ENCODE results near the gene S100A8.

S100A8 gene

DNA sequence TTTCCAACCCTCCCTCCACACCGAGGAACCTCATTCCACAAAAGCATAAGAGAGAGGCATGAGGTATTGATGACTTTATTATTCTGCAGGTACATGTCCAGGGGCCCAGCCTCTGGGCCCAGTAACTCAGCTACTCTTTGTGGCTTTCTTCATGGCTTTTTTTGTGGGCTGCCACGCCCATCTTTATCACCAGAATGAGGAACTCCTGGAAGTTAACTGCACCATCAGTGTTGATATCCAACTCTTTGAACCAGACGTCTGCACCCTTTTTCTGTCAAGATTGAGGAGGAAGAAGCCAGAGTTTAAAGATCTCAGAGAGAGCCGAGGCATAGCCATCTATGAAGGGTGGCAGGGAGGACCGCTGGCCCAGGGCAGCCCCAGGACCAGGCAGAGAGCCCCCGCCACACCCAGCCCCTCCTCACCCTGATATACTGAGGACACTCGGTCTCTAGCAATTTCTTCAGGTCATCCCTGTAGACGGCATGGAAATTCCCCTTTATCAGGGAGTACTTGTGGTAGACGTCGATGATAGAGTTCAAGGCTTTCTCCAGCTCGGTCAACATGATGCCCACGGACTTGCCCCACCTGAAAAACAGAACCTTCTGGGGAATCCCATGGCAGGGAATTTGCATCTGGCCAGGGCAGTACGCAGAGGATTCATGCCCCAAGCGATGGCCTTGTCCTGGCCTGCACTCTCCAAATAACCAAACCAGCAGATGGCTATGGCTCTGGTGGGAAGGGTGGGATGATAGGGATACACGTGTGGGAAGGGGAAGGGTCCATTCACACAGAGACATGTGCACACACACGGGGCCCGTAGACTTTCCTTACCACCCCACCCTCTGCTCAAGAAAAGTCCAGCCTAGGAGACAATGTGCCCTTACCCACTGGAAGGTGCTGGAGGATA is 647 bp downstream of the S100A8 start:
- no peak overlapping the region for H3K27ac ChIP-seq
- no peak for DNase-seq (ENCODE audit: low read depth, low spot score)

DNA sequence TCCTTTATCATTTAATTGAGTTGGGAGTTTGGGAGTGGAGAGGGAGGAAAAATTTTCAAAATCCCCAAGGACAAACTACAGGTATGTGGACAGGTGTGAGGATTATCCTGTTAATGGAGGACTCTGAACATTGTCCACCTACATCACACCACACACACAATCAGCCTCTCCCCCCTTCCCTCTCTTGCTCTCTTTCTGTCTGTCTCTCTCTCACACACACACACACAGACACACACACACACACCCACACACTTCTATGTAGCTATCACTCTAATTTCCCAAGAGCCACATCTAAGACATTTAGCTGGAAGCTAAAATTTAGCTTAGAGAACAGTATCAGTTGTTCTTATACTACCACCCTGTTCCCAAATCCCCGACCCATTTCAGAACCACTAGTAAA is 1.5 kb downstream of the S100A8 start:
- TF ChIP-seq POLR2AphosphoS5 (IDR thresholded peaks at IDR 0.05; ENCODE audit: borderline replicate concordance, low read depth, low read length) (no peak), EZH2 (IDR thresholded peaks at IDR 0.05) (no peak), FOXP2 (optimal IDR thresholded peaks at IDR 0.05; ENCODE audit: control extremely low read depth, extremely low read length, insufficient read depth) (no peak)
- Histone ChIP-seq H3K27ac (no peak overlapping the region), H3K36me3 (ENCODE audit: insufficient read depth, low read length) (no peaks in the 10 kb centered on the region), H3K4me3 (no peak overlapping the region), H3K9me3 (ENCODE audit: low read depth, low read length) (no peaks in the 10 kb centered on the region), H3K9ac (ENCODE audit: insufficient read length) (no peak overlapping the region)
- no peak for DNase-seq (ENCODE audit: low read depth, low spot score)

More for the DNA sequence above, 647 bp downstream of the S100A8 start:
- TF ChIP-seq EZH2 (IDR thresholded peaks at IDR 0.05) (no peak), POLR2AphosphoS5 (IDR thresholded peaks at IDR 0.05; ENCODE audit: borderline replicate concordance, low read depth, low read length) (no peak), FOXP2 (optimal IDR thresholded peaks at IDR 0.05; ENCODE audit: control extremely low read depth, extremely low read length, insufficient read depth) (no peak)
- Histone ChIP-seq H3K9ac (ENCODE audit: insufficient read length) (no peak overlapping the region), H3K36me3 (ENCODE audit: insufficient read depth, low read length) (no peaks in the 10 kb centered on the region), H3K9me3 (ENCODE audit: low read depth, low read length) (no peaks in the 10 kb centered on the region), H3K4me3 (no peak overlapping the region)

DNA sequence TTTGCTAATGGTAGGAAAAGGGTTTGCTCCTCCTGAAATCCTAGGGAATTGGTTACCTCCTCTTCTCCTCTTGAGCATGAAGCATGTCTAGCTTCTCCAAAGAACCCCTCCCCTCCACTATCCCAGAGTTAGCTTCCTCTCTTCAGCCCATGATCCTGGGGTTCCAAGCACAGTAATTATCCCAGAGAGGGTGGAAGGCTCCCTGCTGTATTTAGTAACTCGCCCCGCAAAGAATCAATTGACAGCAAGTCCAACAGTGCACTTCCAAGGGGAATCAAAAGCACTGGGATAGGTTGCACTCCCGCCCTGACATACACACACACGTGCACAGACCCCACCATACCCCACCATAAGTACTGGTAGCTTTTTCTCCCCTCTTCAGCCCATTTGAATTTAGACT is 3.1 kb downstream of the S100A8 start:
- H3K36me3 ChIP-seq (ENCODE audit: insufficient read depth, low read length), result no peaks in the 10 kb centered on the region
- no peaks in the 10 kb centered on the region for H3K9me3 ChIP-seq (ENCODE audit: low read depth, low read length)
- no peak for TF ChIP-seq POLR2AphosphoS5 (IDR thresholded peaks at IDR 0.05; ENCODE audit: borderline replicate concordance, low read depth, low read length)
- no peak for TF ChIP-seq FOXP2 (optimal IDR thresholded peaks at IDR 0.05; ENCODE audit: control extremely low read depth, extremely low read length, insufficient read depth)
- no peak for TF ChIP-seq EZH2 (IDR thresholded peaks at IDR 0.05)
- H3K27ac ChIP-seq, result no peak overlapping the region
- no peak overlapping the region for H3K4me3 ChIP-seq
- DNase-seq (ENCODE audit: low read depth, low spot score), result no peak
- H3K9ac ChIP-seq (ENCODE audit: insufficient read length), result no peak overlapping the region

DNA sequence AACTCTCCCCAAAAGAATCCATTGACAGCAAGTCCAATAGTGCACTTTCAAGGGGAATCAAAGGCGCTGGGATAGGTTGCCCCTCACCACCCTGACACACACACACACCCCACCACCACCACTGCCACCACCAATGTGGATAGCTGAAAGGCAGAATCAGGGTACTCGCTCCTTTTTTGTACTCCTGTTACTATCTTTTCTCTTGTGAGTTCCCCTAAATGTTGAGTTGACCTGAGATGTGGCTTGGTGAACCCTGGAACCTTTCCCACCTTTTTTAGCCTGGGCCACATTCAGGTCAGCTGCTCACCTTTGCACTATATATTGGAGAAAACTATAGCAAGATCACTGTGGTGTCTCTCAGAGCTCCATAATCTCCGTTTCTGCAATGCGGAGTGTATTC is 3.9 kb downstream of the S100A8 start:
- TF ChIP-seq POLR2AphosphoS5 (IDR thresholded peaks at IDR 0.05; ENCODE audit: borderline replicate concordance, low read depth, low read length) (no peak), FOXP2 (optimal IDR thresholded peaks at IDR 0.05; ENCODE audit: control extremely low read depth, extremely low read length, insufficient read depth) (no peak), EZH2 (IDR thresholded peaks at IDR 0.05) (no peak)
- DNase-seq (ENCODE audit: low read depth, low spot score), result no peak
- Histone ChIP-seq H3K9me3 (ENCODE audit: low read depth, low read length) (no peaks in the 10 kb centered on the region), H3K27ac (no peak overlapping the region), H3K9ac (ENCODE audit: insufficient read length) (no peak overlapping the region), H3K4me3 (no peak overlapping the region), H3K36me3 (ENCODE audit: insufficient read depth, low read length) (no peaks in the 10 kb centered on the region)

DNA sequence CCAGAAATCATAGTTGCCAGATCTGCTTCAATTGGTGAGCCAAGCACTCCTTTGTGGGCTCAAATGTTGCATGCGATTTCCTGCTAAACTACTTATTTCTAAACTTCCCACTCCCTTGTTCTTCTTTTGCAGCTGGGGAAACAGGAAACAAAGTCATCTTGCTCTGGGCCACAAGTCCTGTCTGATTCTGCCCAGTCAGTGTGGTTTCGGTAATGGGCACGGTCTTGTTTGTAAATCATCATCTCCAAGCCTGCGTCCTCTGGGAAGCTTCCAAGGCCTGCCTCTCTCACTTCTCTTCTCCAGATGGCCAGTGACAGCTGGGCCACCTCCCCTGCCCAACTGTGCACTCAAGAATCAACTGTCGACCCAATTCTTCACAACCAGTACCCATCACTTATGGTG is 4.4 kb downstream of the S100A8 start:
- Histone ChIP-seq H3K4me3 (no peak overlapping the region), H3K27ac (no peak overlapping the region), H3K9me3 (ENCODE audit: low read depth, low read length) (no peaks in the 10 kb centered on the region), H3K36me3 (ENCODE audit: insufficient read depth, low read length) (no peaks in the 10 kb centered on the region), H3K9ac (ENCODE audit: insufficient read length) (no peak overlapping the region)
- DNase-seq (ENCODE audit: low read depth, low spot score), result no peak
- TF ChIP-seq EZH2 (IDR thresholded peaks at IDR 0.05) (no peak), FOXP2 (optimal IDR thresholded peaks at IDR 0.05; ENCODE audit: control extremely low read depth, extremely low read length, insufficient read depth) (no peak), POLR2AphosphoS5 (IDR thresholded peaks at IDR 0.05; ENCODE audit: borderline replicate concordance, low read depth, low read length) (no peak)

DNA sequence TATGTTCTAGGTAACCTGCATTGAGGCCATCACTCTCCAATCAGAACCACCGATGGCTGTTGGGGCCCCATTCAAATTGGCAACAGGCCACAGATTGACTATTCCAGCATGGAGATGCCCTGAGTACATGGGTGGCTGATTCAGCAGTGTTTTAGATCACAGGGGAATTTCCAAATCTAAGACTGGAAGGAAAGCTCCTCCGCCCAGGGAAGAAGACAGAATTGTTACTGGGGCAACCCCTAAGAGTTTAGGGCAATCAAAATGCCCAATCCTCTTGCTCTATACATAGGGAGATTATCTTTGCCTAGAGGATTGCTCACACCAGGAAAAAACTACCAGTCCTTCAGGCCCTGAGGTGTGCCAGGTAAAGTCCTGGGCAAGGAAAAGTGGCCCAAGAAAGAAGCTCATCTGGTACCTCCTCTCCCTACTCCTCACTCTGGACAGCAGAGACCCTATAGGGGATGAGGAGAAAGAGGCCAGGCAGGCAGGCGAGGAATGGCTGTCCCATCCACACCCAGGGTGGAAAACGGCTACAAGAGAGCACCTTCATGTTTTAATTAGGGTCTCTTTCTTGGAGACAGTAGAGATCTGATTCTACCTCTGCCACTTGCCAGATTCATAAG is 5.8 kb downstream of the S100A8 start:
- no peaks in the 10 kb centered on the region for H3K36me3 ChIP-seq (ENCODE audit: insufficient read depth, low read length)
- H3K9ac ChIP-seq (ENCODE audit: insufficient read length), result no peak overlapping the region
- DNase-seq (ENCODE audit: low read depth, low spot score), result no peak
- H3K4me3 ChIP-seq, result no peak overlapping the region
- TF ChIP-seq POLR2AphosphoS5 (IDR thresholded peaks at IDR 0.05; ENCODE audit: borderline replicate concordance, low read depth, low read length) (no peak), FOXP2 (optimal IDR thresholded peaks at IDR 0.05; ENCODE audit: control extremely low read depth, extremely low read length, insufficient read depth) (no peak), EZH2 (IDR thresholded peaks at IDR 0.05) (no peak)
- no peaks in the 10 kb centered on the region for H3K9me3 ChIP-seq (ENCODE audit: low read depth, low read length)
- no peak overlapping the region for H3K27ac ChIP-seq

DNA sequence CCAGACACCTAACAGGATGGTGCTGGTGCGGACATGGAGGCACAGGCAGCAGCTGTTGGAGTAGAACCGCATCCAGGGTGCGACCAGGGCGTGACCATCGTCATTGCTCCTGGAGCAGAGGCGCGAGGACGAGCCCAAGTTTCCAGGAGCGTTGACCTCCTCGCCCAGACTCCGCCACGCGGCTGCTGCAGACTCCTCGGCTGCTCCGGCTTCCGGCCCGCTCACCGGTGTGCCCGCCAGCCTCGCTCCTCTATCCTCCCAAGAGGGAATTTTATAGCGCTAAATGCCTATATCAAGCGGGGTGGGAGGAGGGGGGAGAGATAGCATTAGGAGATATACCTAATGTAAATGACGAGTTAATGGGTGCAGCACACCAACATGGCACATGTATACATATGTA is 10.2 kb downstream of the S100A8 start:
- H3K27ac ChIP-seq, result no peak overlapping the region
- H3K9me3 ChIP-seq (ENCODE audit: low read depth, low read length), result no peaks in the 10 kb centered on the region

DNA sequence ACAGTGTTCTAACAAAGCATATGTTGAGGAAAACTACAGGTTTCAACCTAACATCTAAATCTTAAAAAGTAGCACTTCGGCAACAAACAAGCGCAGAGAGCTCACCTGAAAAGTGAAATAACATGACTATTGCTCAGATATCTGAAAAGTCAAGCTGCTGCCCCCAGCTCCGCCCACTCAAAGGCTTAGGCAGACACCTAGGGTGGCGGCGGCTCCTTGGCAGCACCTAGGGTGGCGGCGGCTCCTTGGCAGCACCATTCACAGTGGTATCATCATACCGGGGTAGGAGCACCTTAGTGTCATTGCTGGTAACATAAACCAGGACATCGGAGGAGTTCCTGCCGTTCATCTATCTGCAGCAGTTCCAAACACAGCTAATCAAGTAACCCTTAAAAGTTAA is 11.3 kb downstream of the S100A8 start:
- TF ChIP-seq EZH2 (IDR thresholded peaks at IDR 0.05) (no peak), POLR2AphosphoS5 (IDR thresholded peaks at IDR 0.05; ENCODE audit: borderline replicate concordance, low read depth, low read length) (no peak), FOXP2 (optimal IDR thresholded peaks at IDR 0.05; ENCODE audit: control extremely low read depth, extremely low read length, insufficient read depth) (no peak)
- Histone ChIP-seq H3K4me3 (no peak overlapping the region), H3K36me3 (ENCODE audit: insufficient read depth, low read length) (no peaks in the 10 kb centered on the region), H3K9ac (ENCODE audit: insufficient read length) (no peak overlapping the region), H3K27ac (no peak overlapping the region), H3K9me3 (ENCODE audit: low read depth, low read length) (no peaks in the 10 kb centered on the region)
- no peak for DNase-seq (ENCODE audit: low read depth, low spot score)

More for the DNA sequence above, 10.2 kb downstream of the S100A8 start:
- TF ChIP-seq FOXP2 (optimal IDR thresholded peaks at IDR 0.05; ENCODE audit: control extremely low read depth, extremely low read length, insufficient read depth) (no peak), EZH2 (IDR thresholded peaks at IDR 0.05) (no peak), POLR2AphosphoS5 (IDR thresholded peaks at IDR 0.05; ENCODE audit: borderline replicate concordance, low read depth, low read length) (no peak)
- no peaks in the 10 kb centered on the region for H3K36me3 ChIP-seq (ENCODE audit: insufficient read depth, low read length)
- no peak overlapping the region for H3K9ac ChIP-seq (ENCODE audit: insufficient read length)
- H3K4me3 ChIP-seq, result no peak overlapping the region
- DNase-seq (ENCODE audit: low read depth, low spot score), result no peak
